Colonic mucosa (tissue), 4 donors: Measurements from ENCODE around the gene LHX2. TPM values are rescaled to one million over a fixed set of nuclear protein-coding genes. Genes with fewer than 3 reads are reported as not detected.

ENCODE experiments used
- DNase-seq: peaks from one replicate; pipeline ENCODE4 v3.0.0-alpha.2; 2020
- H3K27ac ChIP-seq: fragments of 200-600 bp; one replicate; pipeline ENCODE4 v1.8.0; 2021
- H3K27me3 ChIP-seq: fragments of 200-600 bp; one replicate; pipeline ENCODE4 v1.8.0; 2021
- H3K36me3 ChIP-seq: fragments of 200-600 bp; one replicate; pipeline ENCODE4 v1.8.0; 2021
- H3K4me1 ChIP-seq: fragments of 200-600 bp; one replicate; pipeline ENCODE4 v1.8.0; 2021; ENCODE audit warnings: mild to moderate bottlenecking
- H3K4me3 ChIP-seq: fragments of 200-600 bp; one replicate; pipeline ENCODE4 v1.8.0; 2021
- H3K9ac ChIP-seq, 2 donors: one replicate each; pipeline ENCODE4 v1.7.0; 2013; ENCODE audit warnings: control low read depth in 2 of 2, low read depth in 2 of 2, low read length in 2 of 2
- H3K9me3 ChIP-seq: fragments of 200-600 bp; one replicate; pipeline ENCODE4 v1.8.0; 2021
- CTCF ChIP-seq: fragments of 200-600 bp; IDR thresholded peaks from one replicate; pipeline ENCODE4 v1.8.0; 2022; ENCODE audit warnings: antibody characterized with exemption, mild to moderate bottlenecking
- intact Hi-C: fragments of 100-400 bp; cut with DNase I; formaldehyde crosslinking; loops from one replicate; pipeline ENCODE4 v1.14.1; 2022
- total RNA-seq, 2 donors: library from RNA; stranded (reverse); fragmentation: NEBNext Ultra II Directional in 1 of 2; extraction: Animal tissue kit (Norgen Biotek cat#: 25700) in 1 of 2; gene quantifications; one replicate each; pipeline ENCODE4 v1.2.1, GENCODE V29; 2021
- donor health status: healthy.
- donor health status: DM: no; HTN: no; CAD: no.
- donor health status: DM: no; HTN: no; CAD: no.

Gene LHX2
- total RNA-seq, 2 donors from 2014 or later, result 0.10 TPM; not detected in 1

GRCh38 chr9:124029617-124030016, 18.0 kb downstream of the LHX2 start:
- H3K9me3 ChIP-seq, result no peaks in the 10 kb centered on the region
- DNase-seq, result no peak
- TF ChIP-seq CTCF, result no peak
- intact Hi-C loops, result no loop called here
- H3K4me3 ChIP-seq, result no peak overlapping the region
- no peaks in the 10 kb centered on the region for H3K36me3 ChIP-seq
- no peak overlapping the region for H3K27ac ChIP-seq
- no peak overlapping the region for H3K9ac ChIP-seq
- H3K27me3 ChIP-seq, result peaks cover 20% of the 10 kb centered on the region
- H3K4me1 ChIP-seq, result no peaks in the 10 kb centered on the region

- Histone ChIP-seq H3K4me1 (no peaks in the 10 kb centered on the region), H3K9me3 (no peaks in the 10 kb centered on the region), H3K4me3 (peak overlapping the region; percentile 3), H3K36me3 (no peaks in the 10 kb centered on the region), H3K9ac (no peak overlapping the region), H3K27ac (no peak overlapping the region), H3K27me3 (peaks cover 16% of the 10 kb centered on the region)
- no peak for TF ChIP-seq CTCF
- no peak for DNase-seq
- intact Hi-C loops, result no loop called here
These were observed 19.4 kb downstream of the LHX2 start for GRCh38 chr9:124030969-124031451.

GRCh38 chr9:124032247-124032646, 20.7 kb downstream of the LHX2 start:
- H3K9ac ChIP-seq, result no peak overlapping the region
- no peaks in the 10 kb centered on the region for H3K4me1 ChIP-seq
- no peak for TF ChIP-seq CTCF
- H3K9me3 ChIP-seq, result no peaks in the 10 kb centered on the region
- intact Hi-C loops, result no loop called here
- no peak overlapping the region for H3K27ac ChIP-seq
- DNase-seq, result no peak
- no peak overlapping the region for H3K4me3 ChIP-seq
- H3K27me3 ChIP-seq, result peaks cover 16% of the 10 kb centered on the region
- no peaks in the 10 kb centered on the region for H3K36me3 ChIP-seq

- no peak overlapping the region for H3K4me3 ChIP-seq
- TF ChIP-seq CTCF, result no peak
- no peaks in the 10 kb centered on the region for H3K36me3 ChIP-seq
- no peaks in the 10 kb centered on the region for H3K4me1 ChIP-seq
- H3K9me3 ChIP-seq, result no peaks in the 10 kb centered on the region
- intact Hi-C loops, result no loop called here
- H3K27ac ChIP-seq, result no peak overlapping the region
- peaks cover 16% of the 10 kb centered on the region for H3K27me3 ChIP-seq
- H3K9ac ChIP-seq, result no peak overlapping the region
- DNase-seq, result no peak
These were observed 21.8 kb downstream of the LHX2 start for GRCh38 chr9:124033348-124033747.

- Histone ChIP-seq H3K4me3 (no peak overlapping the region), H3K36me3 (no peaks in the 10 kb centered on the region), H3K9me3 (no peaks in the 10 kb centered on the region), H3K27ac (no peak overlapping the region), H3K9ac (no peak overlapping the region), H3K27me3 (peaks cover 16% of the 10 kb centered on the region), H3K4me1 (no peaks in the 10 kb centered on the region)
- no peak for TF ChIP-seq CTCF
- DNase-seq, result no peak
- intact Hi-C loops, result no loop called here
These were observed 22.4 kb downstream of the LHX2 start for GRCh38 chr9:124033967-124034366.
